ENCODE results near the gene ACP7.
"Not testable (repeated sequence)": the region's sequence is repeated elsewhere in the genome, so short reads cannot be mapped to it uniquely, and the experiment has no call there.

ACP7 gene

GRCh38 chr19:39133431-39134270 is 49.5 kb downstream of the ACP7 start:
- DNase-seq = no peak

- DNase-seq = no peak
Measured at GRCh38 chr19:39135701-39136100, 51.5 kb downstream of the ACP7 start.

GRCh38 chr19:39136225-39136940 is 52.2 kb downstream of the ACP7 start:
- DNase-seq = no peak

- no peak for DNase-seq
Measured at GRCh38 chr19:39137131-39137530, 53.0 kb downstream of the ACP7 start.

- DNase-seq = no peak
Measured at GRCh38 chr19:39138221-39139211, 54.3 kb downstream of the ACP7 start.

GRCh38 chr19:39139305-39139874 is 55.2 kb downstream of the ACP7 start:
- DNase-seq = no peak

- DNase-seq = no peak
Measured at GRCh38 chr19:39139971-39140453, 55.8 kb downstream of the ACP7 start.

- DNase-seq = no peak
Measured at GRCh38 chr19:39140594-39140993, 56.4 kb downstream of the ACP7 start.

GRCh38 chr19:39141929-39142328 is 57.8 kb downstream of the ACP7 start:
- no peak for DNase-seq

GRCh38 chr19:39142630-39143029 is 58.5 kb downstream of the ACP7 start:
- no peak for DNase-seq

GRCh38 chr19:39143757-39144289 is 59.7 kb downstream of the ACP7 start:
- DNase-seq = not testable (repeated sequence)

- no peak for DNase-seq
Measured at GRCh38 chr19:39144290-39145071, 60.3 kb downstream of the ACP7 start.

GRCh38 chr19:39145180-39145953 is 61.2 kb downstream of the ACP7 start:
- DNase-seq = no peak

GRCh38 chr19:39146091-39146490 is 61.9 kb downstream of the ACP7 start:
- DNase-seq = no peak

- DNase-seq = no peak
Measured at GRCh38 chr19:39146686-39147450, 62.7 kb downstream of the ACP7 start.

GRCh38 chr19:39147480-39147879 is 63.3 kb downstream of the ACP7 start:
- DNase-seq = no peak

- DNase-seq = no peak
Measured at GRCh38 chr19:39148939-39149529, 64.9 kb downstream of the ACP7 start.

- no peak for DNase-seq
Measured at GRCh38 chr19:39150235-39150634, 66.1 kb downstream of the ACP7 start.

All from KG1 (cell line).